Measurements from ENCODE around the gene CRISP1.

GRCh38 chr6:49787176-49787575, 79.2 kb downstream of the CRISP1 start, which contains the start of gene PGK2:
- TF ChIP-seq CTCF (IDR thresholded peaks at IDR 0.05) (no peak), POLR2A (IDR thresholded peaks at IDR 0.05) (no peak), POLR2AphosphoS5 (IDR thresholded peaks at IDR 0.05) (no peak)
